HG03159 (cell line): ENCODE measurements around the gene FAM163B.
"Not testable (repeated sequence)": the region's sequence is repeated elsewhere in the genome, so short reads cannot be mapped to it uniquely, and the experiment has no call there.

ENCODE experiments used
- ATAC-seq: cut with Tn5 transposase; IDR thresholded peaks from one replicate; pipeline ENCODE4 v1.9.1; 2021; ENCODE audit warnings: mild to moderate bottlenecking, moderate library complexity; ENCODE audit not compliant: unreplicated experiment

FAM163B gene

GRCh38 chr9:133570691-133571080, 38.5 kb downstream of the FAM163B start:
- ATAC-seq, result no peak

- no peak for ATAC-seq
Measured at GRCh38 chr9:133569891-133570690, 39.1 kb downstream of the FAM163B start.

- no peak for ATAC-seq
Measured at GRCh38 chr9:133569121-133569785, 39.9 kb downstream of the FAM163B start.

GRCh38 chr9:133568186-133568585, 41.0 kb downstream of the FAM163B start:
- ATAC-seq, result no peak

- no peak for ATAC-seq
Measured at GRCh38 chr9:133566817-133567216, 42.4 kb downstream of the FAM163B start.

- ATAC-seq, result no peak
Measured at GRCh38 chr9:133566382-133566781, 42.8 kb downstream of the FAM163B start.

- ATAC-seq, result no peak
Measured at GRCh38 chr9:133564451-133565116, 44.6 kb downstream of the FAM163B start.

- not testable (repeated sequence) for ATAC-seq
Measured at GRCh38 chr9:133563814-133564213, 45.4 kb downstream of the FAM163B start.

GRCh38 chr9:133563291-133563796, 45.8 kb downstream of the FAM163B start:
- no peak for ATAC-seq

- ATAC-seq, result no peak
Measured at GRCh38 chr9:133562611-133563290, 46.4 kb downstream of the FAM163B start.

GRCh38 chr9:133561976-133562554, 47.1 kb downstream of the FAM163B start:
- no peak for ATAC-seq

GRCh38 chr9:133560944-133561343, 48.2 kb downstream of the FAM163B start:
- no peak for ATAC-seq

- ATAC-seq, result no peak
Measured at GRCh38 chr9:133560311-133560710, 48.9 kb downstream of the FAM163B start.

- no peak for ATAC-seq
Measured at GRCh38 chr9:133558191-133559126, 50.7 kb downstream of the FAM163B start.

- no peak for ATAC-seq
Measured at GRCh38 chr9:133557581-133557980, 51.6 kb downstream of the FAM163B start.

- ATAC-seq, result no peak
Measured at GRCh38 chr9:133556354-133556753, 52.8 kb downstream of the FAM163B start.

GRCh38 chr9:133554729-133555128, 54.5 kb downstream of the FAM163B start:
- ATAC-seq, result no peak

- ATAC-seq, result no peak
Measured at GRCh38 chr9:133553973-133554713, 55.0 kb downstream of the FAM163B start.

- no peak for ATAC-seq
Measured at GRCh38 chr9:133553123-133553522, 56.1 kb downstream of the FAM163B start.
